Brain microvascular endothelial cell (primary cell): ENCODE results near the gene CLDN11.

Experiments
- DNase-seq: peaks from one replicate; pipeline ENCODE4 v3.0.0-alpha.2; 2020
- H3K27ac ChIP-seq: fragments of 250-450 bp; sonication (Bioruptor Pico); 2 replicates; pipeline ENCODE4 v1.5.1; 2020; ENCODE audit warnings: mild to moderate bottlenecking, moderate library complexity
- H3K27me3 ChIP-seq: fragments of 250-450 bp; sonication (Bioruptor Pico); replicated peaks from 2 replicates; pipeline ENCODE4 v1.5.1; 2020; ENCODE audit warnings: mild to moderate bottlenecking
- H3K36me3 ChIP-seq: fragments of 250-450 bp; sonication (Bioruptor Pico); replicated peaks from 2 replicates; pipeline ENCODE4 v1.5.1; 2020; ENCODE audit warnings: mild to moderate bottlenecking
- H3K4me3 ChIP-seq: 2 replicates; pipeline ENCODE4 v1.5.1; 2011; ENCODE audit warnings: low read depth, mild to moderate bottlenecking, control low read depth, low read length, moderate library complexity
- CTCF ChIP-seq: IDR thresholded peaks from 2 replicates; pipeline ENCODE4 v1.5.1; 2011; ENCODE audit warnings: low read depth, mild to moderate bottlenecking, moderate library complexity, low read length, control low read depth, inconsistent platforms; ENCODE audit errors: missing control alignments
- in situ Hi-C: cut with HindIII; loops from 2 replicates; pipeline ENCODE4 v1.10.0; 2017; ENCODE audit warnings: low sequenced_read_pairs, low pct_ligation_motif_present

Gene CLDN11

GRCh38 chr3:170483485-170484262 lies 65.0 kb downstream of the CLDN11 start:
- in situ Hi-C loops = no loop called here
- DNase-seq = no peak
- peak; percentile 58 for TF ChIP-seq CTCF
- Histone ChIP-seq H3K4me3 (no peak overlapping the region), H3K36me3 (no peaks in the 10 kb centered on the region), H3K27ac (no peak overlapping the region), H3K27me3 (no peaks in the 10 kb centered on the region)
